ENCODE results near the gene PCBP3.

The PCBP3 gene

DNA sequence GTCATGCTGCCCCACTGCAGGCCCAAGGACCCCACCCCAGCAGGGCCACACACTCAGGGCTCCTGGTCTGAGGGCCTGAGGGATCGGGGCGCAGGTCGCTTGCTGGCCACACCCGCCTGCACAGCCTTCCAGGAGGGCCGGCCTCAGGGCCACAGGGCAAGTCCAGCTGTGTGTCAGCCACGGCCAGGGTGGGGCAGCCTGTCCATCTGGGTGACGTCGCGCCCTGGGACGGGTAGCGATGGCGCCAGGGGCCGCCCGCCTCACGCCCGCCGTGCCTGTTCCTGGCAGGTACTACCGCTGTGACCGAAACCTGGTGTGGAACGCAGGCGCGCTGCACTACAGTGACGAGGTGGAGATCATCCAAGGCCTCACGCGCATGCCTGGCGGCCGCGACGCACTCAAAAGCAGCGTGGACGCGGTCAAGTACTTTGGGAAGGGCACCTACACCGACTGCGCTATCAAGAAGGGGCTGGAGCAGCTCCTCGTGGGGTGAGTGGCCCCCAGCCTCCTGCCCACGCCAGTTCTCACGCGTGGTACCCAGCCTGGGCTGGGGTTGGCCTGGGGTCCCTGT, 340.5 kb downstream of the PCBP3 start:
- no peak for DNase-seq (ENCODE audit: insufficient read length)
- no peak for FAIRE-seq
- no peak for TF ChIP-seq POLR2A (IDR thresholded peaks at IDR 0.05; ENCODE audit: low read depth, low read length)
- TF ChIP-seq TAF1 (IDR thresholded peaks at IDR 0.05; ENCODE audit: borderline replicate concordance, low read depth, low read length): no peak
- TF ChIP-seq POLR2AphosphoS5 (IDR thresholded peaks at IDR 0.05; ENCODE audit: low read depth, low read length): no peak

DNA sequence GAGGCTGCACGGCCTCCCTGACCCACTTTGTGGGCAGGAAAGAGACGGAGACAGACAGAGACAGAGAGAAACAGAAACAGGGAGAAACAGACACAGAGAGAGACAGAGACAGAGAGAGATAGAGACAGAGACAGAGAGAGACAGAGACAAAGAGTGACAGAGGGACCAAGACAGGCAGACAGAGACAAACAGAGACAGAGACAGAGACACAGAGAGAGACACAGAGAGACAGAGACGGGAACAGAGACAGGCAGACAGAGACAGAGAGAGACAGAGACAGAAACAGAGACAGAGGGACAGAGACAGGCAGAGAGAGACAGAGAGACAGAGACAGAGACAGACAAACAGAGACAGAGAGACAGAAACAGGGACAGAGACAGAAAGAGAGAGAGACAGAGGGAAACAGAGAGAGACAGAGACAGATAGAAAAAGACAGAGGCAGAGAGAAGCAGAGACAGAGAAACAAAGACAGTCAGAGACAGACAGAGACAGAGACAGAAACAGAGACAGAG, 341.1 kb downstream of the PCBP3 start:
- DNase-seq (ENCODE audit: insufficient read length) (no peak), FAIRE-seq (no peak)
- no peak for TF ChIP-seq POLR2A (IDR thresholded peaks at IDR 0.05; ENCODE audit: low read depth, low read length)
- TF ChIP-seq POLR2AphosphoS5 (IDR thresholded peaks at IDR 0.05; ENCODE audit: low read depth, low read length): no peak
- no peak for TF ChIP-seq TAF1 (IDR thresholded peaks at IDR 0.05; ENCODE audit: borderline replicate concordance, low read depth, low read length)

- DNase-seq (ENCODE audit: insufficient read length) (no peak), FAIRE-seq (no peak)
- TF ChIP-seq POLR2AphosphoS5 (IDR thresholded peaks at IDR 0.05; ENCODE audit: low read depth, low read length) (no peak), POLR2A (IDR thresholded peaks at IDR 0.05; ENCODE audit: low read depth, low read length) (no peak), TAF1 (IDR thresholded peaks at IDR 0.05; ENCODE audit: borderline replicate concordance, low read depth, low read length) (no peak)
Observed at GRCh38 chr21:45985471-45986315, 342.2 kb downstream of the PCBP3 start.

- DNase-seq (ENCODE audit: insufficient read length): no peak
- no peak for TF ChIP-seq POLR2A (IDR thresholded peaks at IDR 0.05; ENCODE audit: low read depth, low read length)
- TF ChIP-seq POLR2AphosphoS5 (IDR thresholded peaks at IDR 0.05; ENCODE audit: low read depth, low read length): no peak
- TF ChIP-seq TAF1 (IDR thresholded peaks at IDR 0.05; ENCODE audit: borderline replicate concordance, low read depth, low read length): no peak
- FAIRE-seq: no peak
Observed at GRCh38 chr21:45986316-45987051, 343.0 kb downstream of the PCBP3 start.

DNA sequence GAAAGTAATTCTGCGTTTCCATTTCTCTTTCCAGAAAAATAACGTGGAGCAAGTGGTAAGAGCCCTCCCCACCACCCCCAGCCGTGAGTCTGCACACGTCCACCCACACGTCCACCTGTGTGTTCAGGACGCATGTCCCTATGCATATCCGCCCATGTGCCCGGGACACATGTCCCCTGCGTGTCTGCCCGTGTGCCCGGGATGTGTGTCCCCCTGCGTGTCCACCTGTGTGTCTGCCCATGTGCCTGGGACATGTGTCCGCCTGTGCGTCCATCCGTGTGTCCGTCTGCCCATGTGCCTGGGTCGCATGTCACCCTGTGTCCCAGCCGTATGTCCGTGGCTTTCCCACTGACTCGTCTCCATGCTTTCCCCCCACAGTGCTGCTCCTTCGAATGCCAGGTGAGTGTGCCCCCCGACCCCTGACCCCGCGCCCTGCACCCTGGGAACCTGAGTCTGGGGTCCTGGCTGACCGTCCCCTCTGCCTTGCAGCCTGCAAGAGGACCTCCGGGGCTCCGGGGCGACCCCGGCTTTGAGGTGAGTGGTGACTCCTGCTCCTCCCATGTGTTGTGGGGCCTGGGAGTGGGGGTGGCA, 343.7 kb downstream of the PCBP3 start:
- DNase-seq (ENCODE audit: insufficient read length) (no peak), FAIRE-seq (no peak)
- no peak for TF ChIP-seq POLR2A (IDR thresholded peaks at IDR 0.05; ENCODE audit: low read depth, low read length)
- TF ChIP-seq TAF1 (IDR thresholded peaks at IDR 0.05; ENCODE audit: borderline replicate concordance, low read depth, low read length): no peak
- TF ChIP-seq POLR2AphosphoS5 (IDR thresholded peaks at IDR 0.05; ENCODE audit: low read depth, low read length): no peak

- FAIRE-seq: no peak
- TF ChIP-seq POLR2AphosphoS5 (IDR thresholded peaks at IDR 0.05; ENCODE audit: low read depth, low read length) (no peak), TAF1 (IDR thresholded peaks at IDR 0.05; ENCODE audit: borderline replicate concordance, low read depth, low read length) (no peak), POLR2A (IDR thresholded peaks at IDR 0.05; ENCODE audit: low read depth, low read length) (no peak)
- no peak for DNase-seq (ENCODE audit: insufficient read length)
Observed at GRCh38 chr21:45988366-45989347, 345.1 kb downstream of the PCBP3 start.

DNA sequence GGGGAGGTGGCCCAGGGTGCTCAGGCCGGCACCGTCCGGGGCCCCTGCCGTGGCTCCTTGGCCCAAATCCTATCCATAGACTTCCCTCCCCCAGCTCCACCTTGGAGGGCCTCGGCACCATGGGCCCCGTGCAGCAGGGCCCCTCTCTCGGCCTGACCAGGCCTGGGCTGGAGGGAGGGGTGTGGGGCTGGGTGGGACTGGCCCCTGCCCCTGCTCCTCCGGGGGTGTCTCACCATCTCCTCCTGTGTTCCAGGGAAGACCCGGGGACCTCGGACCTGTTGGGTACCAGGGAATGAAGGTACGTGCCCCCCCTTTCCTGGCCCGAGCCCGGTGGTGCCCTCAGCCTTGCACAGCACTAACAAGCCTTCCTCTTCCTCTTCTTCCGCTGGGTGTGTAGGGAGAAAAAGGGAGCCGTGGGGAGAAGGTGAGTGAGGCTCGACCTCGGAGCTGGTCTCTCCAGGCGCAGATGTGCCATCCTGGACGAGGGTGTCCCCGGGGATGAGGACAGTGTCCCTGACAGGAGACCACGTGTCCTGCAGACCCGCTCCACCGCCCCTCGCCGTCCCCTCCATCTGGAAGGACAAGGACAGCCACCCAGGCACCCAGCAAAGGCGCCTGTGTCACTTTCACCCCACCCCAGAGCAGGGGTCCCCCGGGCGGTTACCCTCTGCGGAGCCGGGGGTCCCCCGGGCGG, 346.0 kb downstream of the PCBP3 start:
- no peak for FAIRE-seq
- no peak for DNase-seq (ENCODE audit: insufficient read length)
- TF ChIP-seq POLR2AphosphoS5 (IDR thresholded peaks at IDR 0.05; ENCODE audit: low read depth, low read length): no peak
- no peak for TF ChIP-seq POLR2A (IDR thresholded peaks at IDR 0.05; ENCODE audit: low read depth, low read length)
- TF ChIP-seq TAF1 (IDR thresholded peaks at IDR 0.05; ENCODE audit: borderline replicate concordance, low read depth, low read length): no peak

- TF ChIP-seq TAF1 (IDR thresholded peaks at IDR 0.05; ENCODE audit: borderline replicate concordance, low read depth, low read length): no peak
- no peak for TF ChIP-seq POLR2AphosphoS5 (IDR thresholded peaks at IDR 0.05; ENCODE audit: low read depth, low read length)
- FAIRE-seq (no peak), DNase-seq (ENCODE audit: insufficient read length) (no peak)
Observed at GRCh38 chr21:45990049-45990711, 346.7 kb downstream of the PCBP3 start.

DNA sequence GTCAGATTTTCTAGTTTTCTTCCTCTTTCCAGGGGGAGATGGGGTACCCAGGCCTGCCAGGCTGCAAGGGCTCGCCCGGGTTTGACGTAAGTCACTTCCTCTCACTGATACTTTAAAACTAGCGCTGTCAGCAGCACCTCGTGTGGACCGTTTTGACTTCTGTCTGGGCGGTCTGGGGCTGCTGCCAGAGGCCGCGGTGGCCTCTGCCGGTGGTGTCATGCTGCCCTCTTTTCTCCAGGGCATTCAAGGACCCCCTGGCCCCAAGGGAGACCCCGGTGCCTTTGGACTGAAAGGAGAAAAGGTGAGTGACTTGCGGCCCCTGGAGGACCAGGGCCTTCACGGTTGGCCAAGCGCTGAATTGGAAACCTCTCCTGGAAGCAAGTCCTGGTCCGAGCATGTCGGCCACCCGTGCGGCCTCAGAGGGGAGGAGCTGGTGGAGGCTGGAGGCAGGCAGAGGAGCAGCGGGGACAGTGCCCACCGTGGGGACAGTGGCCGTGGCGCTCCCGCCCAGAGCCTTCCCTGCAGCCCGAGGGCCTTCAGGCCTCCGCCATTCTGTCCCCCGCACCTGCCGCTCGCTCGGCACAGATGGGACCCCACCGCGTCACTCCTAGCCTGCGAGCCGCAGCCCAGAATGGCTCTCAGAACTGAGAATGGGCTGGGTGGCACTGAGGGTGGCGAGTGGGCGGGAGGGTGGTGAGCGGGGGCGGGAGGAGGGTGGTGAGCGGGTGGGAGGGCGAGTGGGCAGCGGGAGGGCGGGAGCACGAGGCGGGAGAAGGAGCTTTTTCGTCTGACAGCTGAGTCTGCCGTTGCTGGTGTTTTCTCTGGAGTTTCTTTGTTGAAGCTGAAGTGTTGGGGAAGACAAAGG, 347.4 kb downstream of the PCBP3 start:
- FAIRE-seq (no peak), DNase-seq (ENCODE audit: insufficient read length) (no peak)
- TF ChIP-seq TAF1 (IDR thresholded peaks at IDR 0.05; ENCODE audit: borderline replicate concordance, low read depth, low read length) (no peak), POLR2A (IDR thresholded peaks at IDR 0.05; ENCODE audit: low read depth, low read length) (no peak), POLR2AphosphoS5 (IDR thresholded peaks at IDR 0.05; ENCODE audit: low read depth, low read length) (no peak)
